Camera-type eye (tissue), 1 donor: ENCODE data around the gene LRRC59. TPM values are rescaled to one million over a fixed set of nuclear protein-coding genes. Genes with fewer than 3 reads are reported as not detected.

ENCODE experiments used
- total RNA-seq: library from RNA; depleted of rRNA; stranded (reverse); fragments of >200 nt; gene quantifications from one replicate; pipeline ENCODE4 v1.2.3, GENCODE V29; 2014

Gene LRRC59
- total RNA-seq, result 45.7 TPM

GRCh38 chr17:50397111-50397918 lies at the start of gene LRRC59:
LRRC59 (minus strand) TSS chr17:50397523; CDS start chr17:50397317, 206 bp downstream.

DNA sequence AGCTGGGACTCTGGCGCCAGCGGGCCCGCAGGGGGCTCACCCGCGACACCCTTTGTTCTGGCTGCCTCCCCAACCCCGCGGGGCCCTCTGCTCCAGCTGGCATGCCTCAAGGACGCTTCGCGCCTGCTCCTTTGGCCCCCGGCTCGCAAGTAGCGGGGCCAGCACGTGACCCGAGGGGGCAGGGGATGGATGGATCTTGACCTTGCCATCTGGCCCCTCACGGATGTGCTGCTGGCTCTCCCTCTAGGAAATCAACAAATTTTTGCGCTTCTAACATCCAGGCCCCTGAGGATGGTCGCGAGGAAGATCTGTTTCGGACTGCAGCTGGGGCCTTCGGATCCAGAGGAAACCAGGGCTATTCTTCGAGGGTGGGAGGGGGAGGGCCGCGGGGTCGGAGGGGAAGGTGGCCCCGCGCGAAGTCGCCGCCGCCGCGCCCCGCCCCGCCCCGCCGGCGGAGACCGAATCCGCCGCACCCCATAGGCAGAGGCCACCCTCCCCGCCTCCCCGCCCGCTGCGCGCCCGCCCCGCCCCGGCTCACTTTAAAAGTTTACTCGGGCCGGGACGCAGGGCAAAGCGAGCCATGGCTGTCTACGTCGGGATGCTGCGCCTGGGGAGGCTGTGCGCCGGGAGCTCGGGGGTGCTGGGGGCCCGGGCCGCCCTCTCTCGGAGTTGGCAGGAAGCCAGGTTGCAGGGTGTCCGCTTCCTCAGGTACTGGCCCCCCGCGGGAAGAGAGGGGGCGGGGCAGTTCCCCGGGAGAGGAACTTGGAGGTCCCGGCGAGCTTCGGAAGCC lies 28.6 kb upstream of the LRRC59 start, which contains the start of gene ACSF2:
TSS of gene ACSF2 (plus strand) at position 537 of the 790 bp plus-strand sequence. CDS start at position 581, 44 bp downstream.

GRCh38 chr17:50372758-50373556 lies 24.4 kb downstream of the LRRC59 start, which contains the start of the genes EME1 and MRPL27:
EME1 (plus strand) TSS chr17:50373229; CDS start chr17:50375209, 1,980 bp downstream.
MRPL27 (minus strand) TSS chr17:50373184; CDS start chr17:50373170, 14 bp downstream.

GRCh38 chr17:50345432-50346312 lies 51.7 kb downstream of the LRRC59 start, which contains the start of gene XYLT2:
XYLT2 (plus strand) TSS chr17:50346126; CDS start chr17:50346141, 15 bp downstream.

Other genes with a start within 250 kb of the LRRC59 start
- 36.4 TPM for gene PPP1R9B, start 246.8 kb downstream of the LRRC59 start, total RNA-seq
- 13.5 TPM for gene SGCA, start 231.5 kb downstream of the LRRC59 start, total RNA-seq
- 7,902 TPM for gene COL1A1, start 195.9 kb downstream of the LRRC59 start, total RNA-seq
- gene TMEM92, start 123.1 kb downstream of the LRRC59 start, total RNA-seq, result 0.16 TPM
- 24.4 TPM for gene XYLT2, start 51.4 kb downstream of the LRRC59 start, total RNA-seq
- 39.5 TPM for gene MRPL27, start 24.3 kb downstream of the LRRC59 start, total RNA-seq
- 4.3 TPM for gene EME1, start 24.3 kb downstream of the LRRC59 start, total RNA-seq
- 14.0 TPM for gene ACSF2, start 28.7 kb upstream of the LRRC59 start, total RNA-seq
- 1.4 TPM for gene CHAD, start 71.4 kb upstream of the LRRC59 start, total RNA-seq
- gene RSAD1, start 81.3 kb upstream of the LRRC59 start, total RNA-seq, result 30.0 TPM
- gene MYCBPAP, start 110.9 kb upstream of the LRRC59 start, total RNA-seq, result 0.88 TPM
- 0.82 TPM for gene EPN3, start 135.2 kb upstream of the LRRC59 start, total RNA-seq
- gene SPATA20, start 149.7 kb upstream of the LRRC59 start, total RNA-seq, result 41.8 TPM
- 23.5 TPM for gene CACNA1G, start 163.2 kb upstream of the LRRC59 start, total RNA-seq
- gene ABCC3, start 237.4 kb upstream of the LRRC59 start, total RNA-seq, result 2.6 TPM